HG03565 (cell line): ENCODE results near the gene CACNA1C.

Source experiments
- ATAC-seq: cut with Tn5 transposase; IDR thresholded peaks from one replicate; pipeline ENCODE4 v1.9.1; 2021; ENCODE audit warnings: mild to moderate bottlenecking, moderate library complexity; ENCODE audit not compliant: unreplicated experiment

Gene CACNA1C

GRCh38 chr12:2268471-2269286 lies 215.9 kb downstream of the CACNA1C start:
- no peak for ATAC-seq

- no peak for ATAC-seq
Observed at GRCh38 chr12:2270846-2271245, 218.1 kb downstream of the CACNA1C start.

GRCh38 chr12:2271961-2272360 lies 219.2 kb downstream of the CACNA1C start:
- no peak for ATAC-seq

GRCh38 chr12:2273288-2273687 lies 220.5 kb downstream of the CACNA1C start:
- ATAC-seq: no peak

GRCh38 chr12:2273751-2274150 lies 221.0 kb downstream of the CACNA1C start:
- ATAC-seq: no peak

- ATAC-seq: no peak
Observed at GRCh38 chr12:2274733-2275132, 221.9 kb downstream of the CACNA1C start.

GRCh38 chr12:2276288-2277033 lies 223.7 kb downstream of the CACNA1C start:
- ATAC-seq: no peak

- ATAC-seq: no peak
Observed at GRCh38 chr12:2277492-2278155, 224.8 kb downstream of the CACNA1C start.

GRCh38 chr12:2281446-2281845 lies 228.7 kb downstream of the CACNA1C start:
- no peak for ATAC-seq

GRCh38 chr12:2282318-2282717 lies 229.5 kb downstream of the CACNA1C start:
- ATAC-seq: no peak

- no peak for ATAC-seq
Observed at GRCh38 chr12:2283480-2283879, 230.7 kb downstream of the CACNA1C start.

GRCh38 chr12:2283916-2284315 lies 231.1 kb downstream of the CACNA1C start:
- ATAC-seq: no peak

- no peak for ATAC-seq
Observed at GRCh38 chr12:2284321-2284813, 231.6 kb downstream of the CACNA1C start.

GRCh38 chr12:2284857-2285256 lies 232.1 kb downstream of the CACNA1C start:
- ATAC-seq: no peak

- no peak for ATAC-seq
Observed at GRCh38 chr12:2285462-2285861, 232.7 kb downstream of the CACNA1C start.

GRCh38 chr12:2286047-2286446 lies 233.3 kb downstream of the CACNA1C start:
- ATAC-seq: no peak

- ATAC-seq: no peak
Observed at GRCh38 chr12:2286461-2287131, 233.8 kb downstream of the CACNA1C start.

GRCh38 chr12:2287151-2287550 lies 234.4 kb downstream of the CACNA1C start:
- no peak for ATAC-seq

- no peak for ATAC-seq
Observed at GRCh38 chr12:2287589-2287988, 234.8 kb downstream of the CACNA1C start.

GRCh38 chr12:2288001-2288400 lies 235.2 kb downstream of the CACNA1C start:
- no peak for ATAC-seq

- ATAC-seq: no peak
Observed at GRCh38 chr12:2288471-2288870, 235.7 kb downstream of the CACNA1C start.
